ENCODE data around the gene CNTN4.

The CNTN4 gene

DNA sequence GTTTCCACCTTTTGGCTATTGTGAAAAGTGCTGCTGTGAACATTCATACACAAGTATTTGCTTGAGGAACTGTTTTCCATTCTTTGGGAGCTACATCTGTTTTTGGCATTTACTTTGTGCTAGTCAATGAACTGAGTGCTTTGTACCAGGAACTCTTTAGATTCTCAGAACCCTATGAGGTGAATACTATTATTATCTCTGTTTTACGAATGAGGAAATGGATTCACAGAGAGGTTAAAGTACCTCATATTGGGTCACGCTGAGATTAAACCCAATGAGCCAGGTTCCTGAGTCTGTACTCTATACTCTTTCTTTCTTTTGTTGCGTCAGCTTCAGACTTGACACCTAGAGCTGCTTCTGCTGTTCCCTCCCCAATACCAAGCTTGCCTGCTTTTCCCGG lies 358.1 kb downstream of the CNTN4 start:
- no peaks in the 10 kb centered on the region for H3K36me3 ChIP-seq (ENCODE audit: insufficient read depth, low read length)
- no peak overlapping the region for H3K27ac ChIP-seq (ENCODE audit: low read length)
- no peaks in the 10 kb centered on the region for H3K9me3 ChIP-seq (ENCODE audit: insufficient read depth, low read length, severe bottlenecking)
- no peak overlapping the region for H3K4me2 ChIP-seq (ENCODE audit: insufficient read depth, low read length)
- TF ChIP-seq, protein P1, sequence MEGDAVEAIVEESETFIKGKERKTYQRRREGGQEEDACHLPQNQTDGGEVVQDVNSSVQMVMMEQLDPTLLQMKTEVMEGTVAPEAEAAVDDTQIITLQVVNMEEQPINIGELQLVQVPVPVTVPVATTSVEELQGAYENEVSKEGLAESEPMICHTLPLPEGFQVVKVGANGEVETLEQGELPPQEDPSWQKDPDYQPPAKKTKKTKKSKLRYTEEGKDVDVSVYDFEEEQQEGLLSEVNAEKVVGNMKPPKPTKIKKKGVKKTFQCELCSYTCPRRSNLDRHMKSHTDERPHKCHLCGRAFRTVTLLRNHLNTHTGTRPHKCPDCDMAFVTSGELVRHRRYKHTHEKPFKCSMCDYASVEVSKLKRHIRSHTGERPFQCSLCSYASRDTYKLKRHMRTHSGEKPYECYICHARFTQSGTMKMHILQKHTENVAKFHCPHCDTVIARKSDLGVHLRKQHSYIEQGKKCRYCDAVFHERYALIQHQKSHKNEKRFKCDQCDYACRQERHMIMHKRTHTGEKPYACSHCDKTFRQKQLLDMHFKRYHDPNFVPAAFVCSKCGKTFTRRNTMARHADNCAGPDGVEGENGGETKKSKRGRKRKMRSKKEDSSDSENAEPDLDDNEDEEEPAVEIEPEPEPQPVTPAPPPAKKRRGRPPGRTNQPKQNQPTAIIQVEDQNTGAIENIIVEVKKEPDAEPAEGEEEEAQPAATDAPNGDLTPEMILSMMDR (IDR thresholded peaks at IDR 0.05; ENCODE audit: borderline replicate concordance, extremely low read depth, low read length, poor library complexity, severe bottlenecking) = no peak
- no peak for TF ChIP-seq EZH2 (IDR thresholded peaks at IDR 0.05; ENCODE audit: borderline replicate concordance, low read depth, low read length, severe bottlenecking)
- no peak for ATAC-seq (ENCODE audit: insufficient read depth, low read depth)
- no peak for DNase-seq
- H3K4me1 ChIP-seq (ENCODE audit: insufficient read depth, low read length) = no peaks in the 10 kb centered on the region
- no peak overlapping the region for H3K4me3 ChIP-seq (ENCODE audit: low read depth in 1 of 2, low read length in 2 of 2)
- H3K79me2 ChIP-seq (ENCODE audit: insufficient read depth, low read length) = no peaks in the 10 kb centered on the region
- H4K20me1 ChIP-seq (ENCODE audit: insufficient read depth, low read length) = no peaks in the 10 kb centered on the region
- H3K9ac ChIP-seq (ENCODE audit: low read depth, low read length) = no peak overlapping the region
- no peaks in the 10 kb centered on the region for H3K27me3 ChIP-seq (ENCODE audit: insufficient read depth, low read length, poor library complexity)
- no peak overlapping the region for H2AFZ ChIP-seq (ENCODE audit: low read depth, low read length)

DNA sequence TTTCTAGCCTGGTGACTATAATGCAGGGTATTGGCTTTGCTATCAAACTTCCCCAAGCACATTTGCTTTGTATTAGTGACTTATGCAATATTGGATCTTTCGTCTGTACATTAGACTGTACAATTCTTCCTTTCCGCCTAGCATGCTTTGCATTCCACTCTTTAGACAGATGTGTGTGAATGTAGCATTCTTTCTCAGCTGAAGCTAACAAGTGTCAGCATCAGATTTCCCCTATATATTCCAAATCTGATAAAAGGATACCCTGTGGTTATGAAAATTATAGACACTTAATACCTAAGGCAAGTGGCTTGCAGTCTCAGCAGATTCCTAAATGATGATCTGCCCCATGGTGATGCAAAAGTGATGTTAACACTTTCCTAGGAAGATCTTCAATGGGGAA lies 360.1 kb downstream of the CNTN4 start:
- H3K27ac ChIP-seq (ENCODE audit: low read length) = no peak overlapping the region
- no peak overlapping the region for H3K4me2 ChIP-seq (ENCODE audit: insufficient read depth, low read length)
- TF ChIP-seq, protein P1 (IDR thresholded peaks at IDR 0.05; ENCODE audit: borderline replicate concordance, extremely low read depth, low read length, poor library complexity, severe bottlenecking) = no peak
- no peak for TF ChIP-seq EZH2 (IDR thresholded peaks at IDR 0.05; ENCODE audit: borderline replicate concordance, low read depth, low read length, severe bottlenecking)
- ATAC-seq (ENCODE audit: insufficient read depth, low read depth) (no peak), DNase-seq (no peak)
- no peaks in the 10 kb centered on the region for H4K20me1 ChIP-seq (ENCODE audit: insufficient read depth, low read length)
- no peaks in the 10 kb centered on the region for H3K9me3 ChIP-seq (ENCODE audit: insufficient read depth, low read length, severe bottlenecking)
- no peak overlapping the region for H3K4me3 ChIP-seq (ENCODE audit: low read depth in 1 of 2, low read length in 2 of 2)
- no peaks in the 10 kb centered on the region for H3K36me3 ChIP-seq (ENCODE audit: insufficient read depth, low read length)
- H3K4me1 ChIP-seq (ENCODE audit: insufficient read depth, low read length) = no peaks in the 10 kb centered on the region
- H3K9ac ChIP-seq (ENCODE audit: low read depth, low read length) = no peak overlapping the region
- no peaks in the 10 kb centered on the region for H3K79me2 ChIP-seq (ENCODE audit: insufficient read depth, low read length)
- H2AFZ ChIP-seq (ENCODE audit: low read depth, low read length) = no peak overlapping the region
- H3K27me3 ChIP-seq (ENCODE audit: insufficient read depth, low read length, poor library complexity) = no peaks in the 10 kb centered on the region

DNA sequence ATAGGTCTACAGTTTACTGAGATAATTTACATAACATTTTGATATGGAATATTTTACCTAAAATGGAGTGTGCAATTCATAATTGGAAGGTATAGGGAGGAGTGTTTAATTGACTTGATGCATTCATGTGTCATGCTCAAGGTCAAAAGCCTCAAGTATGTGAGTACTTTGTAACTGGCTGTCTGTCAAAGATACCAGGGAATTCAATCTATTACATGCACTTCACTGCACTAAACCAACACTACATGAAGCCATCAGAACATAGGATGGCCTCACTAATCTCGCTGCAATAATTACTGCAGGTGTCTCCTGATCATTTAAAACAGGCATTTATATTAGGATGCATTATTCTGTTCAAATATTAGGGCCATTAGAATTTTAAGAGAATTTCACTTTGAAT lies 367.2 kb downstream of the CNTN4 start:
- Histone ChIP-seq H3K27me3 (ENCODE audit: insufficient read depth, low read length, poor library complexity) (no peaks in the 10 kb centered on the region), H3K4me3 (ENCODE audit: low read depth in 1 of 2, low read length in 2 of 2) (no peak overlapping the region), H3K4me1 (ENCODE audit: insufficient read depth, low read length) (no peaks in the 10 kb centered on the region), H2AFZ (ENCODE audit: low read depth, low read length) (no peak overlapping the region), H3K79me2 (ENCODE audit: insufficient read depth, low read length) (no peaks in the 10 kb centered on the region), H3K36me3 (ENCODE audit: insufficient read depth, low read length) (no peaks in the 10 kb centered on the region), H4K20me1 (ENCODE audit: insufficient read depth, low read length) (no peaks in the 10 kb centered on the region), H3K4me2 (ENCODE audit: insufficient read depth, low read length) (no peak overlapping the region), H3K9me3 (ENCODE audit: insufficient read depth, low read length, severe bottlenecking) (no peaks in the 10 kb centered on the region), H3K9ac (ENCODE audit: low read depth, low read length) (no peak overlapping the region), H3K27ac (ENCODE audit: low read length) (no peak overlapping the region)
- ATAC-seq (ENCODE audit: insufficient read depth, low read depth) (no peak), DNase-seq (no peak)
- TF ChIP-seq, protein P1 (IDR thresholded peaks at IDR 0.05; ENCODE audit: borderline replicate concordance, extremely low read depth, low read length, poor library complexity, severe bottlenecking) = no peak
- no peak for TF ChIP-seq EZH2 (IDR thresholded peaks at IDR 0.05; ENCODE audit: borderline replicate concordance, low read depth, low read length, severe bottlenecking)

DNA sequence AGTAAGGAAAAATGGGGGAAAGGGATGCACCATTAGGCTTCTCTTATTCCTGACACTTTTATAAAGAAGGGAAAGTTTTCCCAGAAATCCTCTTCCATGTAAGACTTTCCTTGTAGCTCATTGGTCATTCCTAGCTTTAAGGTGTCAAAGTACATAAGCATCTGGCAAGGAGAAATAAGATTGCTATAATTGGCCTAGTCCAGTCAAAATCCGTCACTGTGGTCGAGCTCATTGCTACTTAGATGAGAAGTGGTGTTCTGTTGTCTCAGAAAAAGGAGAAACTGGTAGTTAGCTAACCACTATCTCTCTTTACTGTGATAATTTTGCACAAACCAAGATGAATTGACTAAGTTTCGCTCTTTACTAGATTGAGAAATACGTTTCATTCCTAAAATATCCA lies 370.1 kb downstream of the CNTN4 start:
- Histone ChIP-seq H4K20me1 (ENCODE audit: insufficient read depth, low read length) (no peaks in the 10 kb centered on the region), H3K9ac (ENCODE audit: low read depth, low read length) (no peak overlapping the region), H3K9me3 (ENCODE audit: insufficient read depth, low read length, severe bottlenecking) (no peaks in the 10 kb centered on the region), H3K27ac (ENCODE audit: low read length) (no peak overlapping the region), H2AFZ (ENCODE audit: low read depth, low read length) (no peak overlapping the region), H3K79me2 (ENCODE audit: insufficient read depth, low read length) (no peaks in the 10 kb centered on the region), H3K4me1 (ENCODE audit: insufficient read depth, low read length) (no peaks in the 10 kb centered on the region), H3K36me3 (ENCODE audit: insufficient read depth, low read length) (no peaks in the 10 kb centered on the region), H3K27me3 (ENCODE audit: insufficient read depth, low read length, poor library complexity) (no peaks in the 10 kb centered on the region), H3K4me2 (ENCODE audit: insufficient read depth, low read length) (no peak overlapping the region), H3K4me3 (ENCODE audit: low read depth in 1 of 2, low read length in 2 of 2) (no peak overlapping the region)
- TF ChIP-seq EZH2 (IDR thresholded peaks at IDR 0.05; ENCODE audit: borderline replicate concordance, low read depth, low read length, severe bottlenecking) = no peak
- TF ChIP-seq, protein P1 (IDR thresholded peaks at IDR 0.05; ENCODE audit: borderline replicate concordance, extremely low read depth, low read length, poor library complexity, severe bottlenecking) = no peak
- DNase-seq = no peak
- ATAC-seq (ENCODE audit: insufficient read depth, low read depth) = no peak

Measured in DND-41 (cell line).